ENCODE measurements around the gene GPR75.

The GPR75 gene

DNA sequence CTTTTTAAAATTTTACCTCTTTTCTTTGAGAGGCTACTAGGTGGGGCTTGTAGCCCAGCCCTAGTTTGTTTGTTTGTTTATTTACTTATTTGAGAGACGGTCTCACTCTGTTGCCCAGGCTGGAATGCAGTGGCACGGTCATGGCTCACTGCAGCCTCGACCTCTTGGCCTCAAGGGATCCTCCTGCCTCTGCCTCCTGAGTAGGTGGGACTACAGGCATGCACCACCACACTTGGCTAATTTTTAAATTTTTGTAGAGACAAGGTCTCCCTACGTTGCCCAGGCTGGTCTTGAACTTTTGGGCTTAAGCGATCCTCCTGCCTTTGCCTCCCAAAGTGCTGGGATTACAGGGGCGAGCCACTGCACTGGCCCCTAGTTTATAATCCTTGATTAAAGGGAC, 38.0 kb downstream of the GPR75 start:
- H3K4me3 ChIP-seq (replicated peaks; ENCODE audit: low read depth, low read length) = no peak overlapping the region
- no peak for TF ChIP-seq CTCF (IDR thresholded peaks at IDR 0.05; ENCODE audit: low read length, missing control alignments)

DNA sequence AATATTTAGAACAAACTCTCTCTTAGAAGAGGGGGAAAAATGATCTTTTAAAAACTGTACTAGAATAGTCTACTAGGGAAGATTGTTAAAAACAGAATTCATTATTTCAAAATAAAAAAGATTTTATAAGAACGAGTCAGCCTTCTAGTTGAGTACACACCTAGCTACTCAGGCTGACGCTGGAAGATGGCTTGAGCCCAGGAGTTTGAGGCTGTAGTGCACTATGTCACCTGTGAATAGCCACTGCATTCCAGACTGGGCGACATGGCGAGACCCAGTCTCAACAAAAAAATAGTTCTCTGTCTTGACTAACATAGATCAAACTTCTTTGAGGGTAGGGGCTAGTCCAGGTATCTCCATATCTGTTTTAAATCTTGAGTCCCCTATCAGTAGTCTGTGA, 39.1 kb downstream of the GPR75 start:
- no peak for TF ChIP-seq CTCF (IDR thresholded peaks at IDR 0.05; ENCODE audit: low read length, missing control alignments)
- no peak for DNase-seq (ENCODE audit: low read depth)
- H3K4me3 ChIP-seq (replicated peaks; ENCODE audit: low read depth, low read length) = no peak overlapping the region

More for the DNA sequence above, 38.0 kb downstream of the GPR75 start:
- DNase-seq (ENCODE audit: low read depth) = no peak

GRCh38 chr2:53820048-53820447, 39.7 kb downstream of the GPR75 start:
- no peak overlapping the region for H3K4me3 ChIP-seq (replicated peaks; ENCODE audit: low read depth, low read length)
- no peak for DNase-seq (ENCODE audit: low read depth)
- no peak for TF ChIP-seq CTCF (IDR thresholded peaks at IDR 0.05; ENCODE audit: low read length, missing control alignments)

DNA sequence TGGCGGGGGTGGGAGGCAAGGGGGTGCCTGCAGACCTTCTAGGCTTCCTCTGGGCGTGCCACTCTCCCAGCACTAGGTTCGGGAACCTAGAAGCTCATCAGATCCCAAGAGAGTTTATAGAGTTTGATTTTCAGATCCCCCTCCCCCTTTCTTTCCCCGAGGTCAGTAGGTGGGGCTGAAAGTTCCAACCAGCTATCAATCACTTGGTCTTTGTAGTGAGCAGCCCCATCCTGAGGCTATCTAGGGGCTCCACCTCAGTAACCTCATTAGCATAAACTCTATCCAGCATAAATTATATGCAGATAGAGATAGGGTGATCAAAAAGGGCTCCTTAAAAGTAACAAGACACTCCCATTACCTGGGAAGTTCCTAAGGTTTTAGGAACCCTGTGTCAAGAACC, 40.1 kb downstream of the GPR75 start:
- no peak overlapping the region for H3K4me3 ChIP-seq (replicated peaks; ENCODE audit: low read depth, low read length)
- TF ChIP-seq CTCF (IDR thresholded peaks at IDR 0.05; ENCODE audit: low read length, missing control alignments) = no peak
- DNase-seq (ENCODE audit: low read depth) = no peak

DNA sequence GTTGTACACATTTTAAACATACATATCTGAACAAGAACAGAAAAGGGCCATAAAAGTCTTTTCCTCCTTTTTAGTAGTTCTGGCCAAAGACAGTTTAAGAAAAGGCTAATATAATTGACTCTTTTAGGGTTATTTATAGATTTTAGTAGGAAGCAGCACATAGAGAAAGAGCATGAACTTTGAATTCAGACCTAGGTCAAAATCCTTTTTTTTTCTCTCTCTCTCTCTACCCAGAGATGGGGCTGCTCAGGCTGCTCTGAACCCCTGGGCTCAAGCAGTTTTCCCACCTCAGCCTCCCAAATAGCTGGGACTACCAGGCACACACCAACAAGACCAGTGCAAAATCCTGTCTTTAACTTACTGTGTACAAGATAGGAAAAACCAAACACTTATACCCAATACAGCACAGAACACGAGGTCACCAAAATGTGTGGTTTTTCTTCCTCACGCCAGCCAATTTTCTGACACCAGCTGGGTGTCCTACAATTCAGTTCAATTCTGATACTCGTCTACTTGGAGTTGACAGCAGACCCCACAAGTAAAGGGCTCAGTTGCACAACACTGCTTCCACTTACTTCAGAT, 40.8 kb downstream of the GPR75 start:
- TF ChIP-seq CTCF (IDR thresholded peaks at IDR 0.05; ENCODE audit: low read length, missing control alignments) = no peak
- no peak overlapping the region for H3K4me3 ChIP-seq (replicated peaks; ENCODE audit: low read depth, low read length)
- no peak for DNase-seq (ENCODE audit: low read depth)

DNA sequence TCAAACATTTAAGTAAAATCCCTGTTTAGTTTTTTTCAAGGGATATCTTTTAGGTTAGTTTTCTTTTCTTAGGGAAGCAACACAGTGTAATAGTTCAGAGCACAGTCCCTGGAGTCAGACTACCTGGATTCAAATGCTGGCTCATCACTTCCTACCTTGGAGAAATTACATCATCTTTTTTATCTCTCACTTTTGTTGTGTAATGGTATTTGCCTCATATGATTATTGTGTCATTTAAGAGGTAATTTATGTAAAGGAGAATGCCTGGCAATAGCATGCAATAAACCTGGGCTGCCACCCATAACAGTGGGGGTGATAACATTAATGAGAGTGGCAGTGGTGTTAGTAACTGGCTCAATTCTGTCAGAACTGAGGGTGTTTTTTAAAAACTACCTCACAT, 46.6 kb downstream of the GPR75 start:
- no peak overlapping the region for H3K4me3 ChIP-seq (replicated peaks; ENCODE audit: low read depth, low read length)
- no peak for TF ChIP-seq CTCF (IDR thresholded peaks at IDR 0.05; ENCODE audit: low read length, missing control alignments)
- no peak for DNase-seq (ENCODE audit: low read depth)

DNA sequence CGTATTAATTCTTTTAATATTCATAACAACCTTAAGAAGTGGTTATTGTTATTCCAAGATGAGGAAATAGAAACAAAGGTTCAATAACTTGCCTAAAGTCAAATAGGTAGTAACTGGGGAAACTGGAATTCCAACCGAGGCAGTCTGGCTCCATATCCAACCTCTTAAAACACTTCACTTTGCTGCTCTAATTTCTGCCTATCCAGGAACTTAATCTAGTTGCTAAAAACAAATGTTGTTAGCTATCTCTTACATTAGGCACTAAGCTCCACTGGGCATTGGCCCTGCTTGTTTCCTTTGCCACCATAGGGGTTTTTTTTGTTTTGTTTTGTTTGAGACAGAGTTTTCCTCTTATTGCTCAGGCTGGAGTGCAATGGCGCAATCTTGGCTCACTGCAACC, 48.2 kb downstream of the GPR75 start:
- DNase-seq (ENCODE audit: low read depth) = no peak
- no peak for TF ChIP-seq CTCF (IDR thresholded peaks at IDR 0.05; ENCODE audit: low read length, missing control alignments)

More for the DNA sequence above, 48.2 kb downstream of the GPR75 start:
- H3K4me3 ChIP-seq (replicated peaks; ENCODE audit: low read depth, low read length) = no peak overlapping the region
